Measurements from ENCODE around the gene DLG5.

DNA sequence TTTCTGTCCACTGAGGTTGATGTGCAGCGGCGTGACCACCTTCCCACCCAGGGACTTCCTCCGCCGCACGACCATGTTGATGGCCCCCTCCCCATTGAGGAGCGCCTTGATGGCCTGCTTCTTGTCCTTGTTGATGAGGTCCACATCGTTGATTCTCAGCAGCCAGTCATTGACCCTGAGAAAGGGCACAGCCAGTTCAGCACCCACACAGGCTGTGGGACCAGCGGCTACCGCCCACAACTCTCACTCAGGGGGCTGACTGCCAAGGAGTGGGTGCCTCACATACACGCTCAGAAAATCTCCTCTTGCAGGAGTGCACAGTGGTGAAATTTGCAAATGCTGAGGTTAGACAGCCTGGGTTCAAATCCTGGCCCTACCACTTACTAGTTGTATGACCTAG is 97.2 kb downstream of the DLG5 start:
- TF ChIP-seq EP300 (IDR thresholded peaks at IDR 0.05; ENCODE audit: borderline replicate concordance): no peak
- no peak for TF ChIP-seq CEBPB (IDR thresholded peaks at IDR 0.05)
- no peak for TF ChIP-seq TAF1 (IDR thresholded peaks at IDR 0.05; ENCODE audit: low read depth)
- TF ChIP-seq, protein P1, sequence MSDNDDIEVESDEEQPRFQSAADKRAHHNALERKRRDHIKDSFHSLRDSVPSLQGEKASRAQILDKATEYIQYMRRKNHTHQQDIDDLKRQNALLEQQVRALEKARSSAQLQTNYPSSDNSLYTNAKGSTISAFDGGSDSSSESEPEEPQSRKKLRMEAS (IDR thresholded peaks at IDR 0.05): no peak
- TF ChIP-seq FOXM1 (IDR thresholded peaks at IDR 0.05; ENCODE audit: borderline replicate concordance, low read depth): no peak
- no peak for TF ChIP-seq RAD21 (IDR thresholded peaks at IDR 0.05; ENCODE audit: low read depth)
- no peak for TF ChIP-seq EGR1 (IDR thresholded peaks at IDR 0.05)
- no peak for TF ChIP-seq REST (IDR thresholded peaks at IDR 0.05; ENCODE audit: low read depth)
- TF ChIP-seq YY1 (IDR thresholded peaks at IDR 0.05; ENCODE audit: low read depth): no peak
- no peak for TF ChIP-seq ZBTB7A (IDR thresholded peaks at IDR 0.05; ENCODE audit: low read depth)
